SK-N-MC (cell line): ENCODE data around the gene LRRC37A3.

Source experiments
- EZH2 ChIP-seq: fragments of 200-600 bp; sonication (generic); IDR thresholded peaks from one replicate; pipeline ENCODE4 v1.6.1; 2017; ENCODE audit warnings: antibody characterized with exemption
- POLR2AphosphoS5 ChIP-seq: IDR thresholded peaks from 2 replicates; pipeline ENCODE4 v1.6.1; 2012; ENCODE audit warnings: mild to moderate bottlenecking, low read depth, low read length, borderline replicate concordance

- TF ChIP-seq EZH2 (no peak), POLR2AphosphoS5 (no peak)
Measured at GRCh38 chr17:64938925-64939474, 19.7 kb upstream of the LRRC37A3 start.
